Brain (organoid and tissue), 1 donor: ENCODE data around the gene PDLIM3. TPM values are rescaled to one million over a fixed set of nuclear protein-coding genes. Genes with fewer than 3 reads are reported as not detected.

Experiments
- polyA plus RNA-seq: library from polyadenylated mRNA; stranded (reverse); fragments of 350-450 nt; fragmentation: Illumina TruSeq; extraction: RNeasy Lipid Tissue Mini Kit (QIAGEN cat#74804); gene quantifications from one replicate; pipeline ENCODE4 v1.2.3, GENCODE V29; 2015; ENCODE audit warnings: low read depth, low replicate concordance; ENCODE audit not compliant: insufficient read depth

PDLIM3 gene
- polyA plus RNA-seq, 1 donor from 2014 or later = 14.5 TPM

Other genes starting within 250 kb of the PDLIM3 start
- gene LRP2BP, start 139.6 kb downstream of the PDLIM3 start, polyA plus RNA-seq = 0.70 TPM
- 8.8 TPM for gene ANKRD37, start 138.7 kb downstream of the PDLIM3 start, polyA plus RNA-seq
- 12.7 TPM for gene UFSP2, start 109.5 kb downstream of the PDLIM3 start, polyA plus RNA-seq
- gene CCDC110, start 63.8 kb downstream of the PDLIM3 start, polyA plus RNA-seq = 0.27 TPM